K562 (cell line): ENCODE results near the gene PACSIN3. TPM values are rescaled to one million over a fixed set of nuclear protein-coding genes. Genes with fewer than 3 reads are reported as not detected.

Experiments
- ARID2 ChIP-seq: fragments of 450-650 bp; IDR thresholded peaks from 2 replicates; pipeline ENCODE4 v1.6.1; 2017; ENCODE audit warnings: antibody characterized with exemption, mild to moderate bottlenecking
- ATF2 ChIP-seq: sonication (generic); formaldehyde crosslinking; IDR thresholded peaks from 2 replicates; pipeline ENCODE4 v1.8.1; 2022; ENCODE audit warnings: missing genetic modification reagents
- CC2D1A ChIP-seq: fragments of 450-650 bp; IDR thresholded peaks from 2 replicates; pipeline ENCODE4 v1.6.1; 2017; ENCODE audit warnings: mild to moderate bottlenecking
- FIP1L1 ChIP-seq: fragments of 200-400 bp; formaldehyde crosslinking; IDR thresholded peaks from 2 replicates; pipeline ENCODE4 v1.6.1; 2018; ENCODE audit warnings: mild to moderate bottlenecking, low read depth, low read length; ENCODE audit not compliant: poor library complexity, severe bottlenecking
- MAFK ChIP-seq: IDR thresholded peaks from 2 replicates; pipeline ENCODE4 v1.6.1; 2011; ENCODE audit warnings: low read length, improper control_type of control experiment
- MXI1 ChIP-seq: IDR thresholded peaks from 2 replicates; pipeline ENCODE4 v1.6.1; 2011; ENCODE audit warnings: low read depth, mild to moderate bottlenecking, improper control_type of control experiment, low read length
- RAD21 ChIP-seq, 2 experiments: fragments of 250-450 bp in 1 of 2; fragments of 450-650 bp in 1 of 2; sonication (Bioruptor Pico) in 1 of 2; formaldehyde crosslinking in 1 of 2; IDR thresholded peaks in 1 of 2; conservative IDR thresholded peaks in 1 of 2; 2 replicates each; pipeline versions ENCODE4 v1.4.0 to v1.8.0; 2020 to 2022; ENCODE audit warnings: mild to moderate bottlenecking in 2 of 2, moderate library complexity in 1 of 2
- REST ChIP-seq, 2 experiments: fragments of 450-650 bp; formaldehyde crosslinking in 1 of 2; IDR thresholded peaks; 2 replicates each; pipeline versions ENCODE4 v1.4.0 to v1.6.1; 2014 to 2020; ENCODE audit warnings: mild to moderate bottlenecking in 2 of 2, borderline replicate concordance in 1 of 2, low read depth in 1 of 2
- SMAD2 ChIP-seq: fragments of 150-350 bp; IDR thresholded peaks from 2 replicates; pipeline ENCODE4 v1.6.1; 2014; ENCODE audit warnings: low read depth, mild to moderate bottlenecking, low read length
- SOX6 ChIP-seq: fragments of 450-650 bp; IDR thresholded peaks from 2 replicates; pipeline ENCODE4 v1.6.1; 2014; ENCODE audit warnings: mild to moderate bottlenecking
- STAG1 ChIP-seq: sonication (generic); formaldehyde crosslinking; IDR thresholded peaks from 2 replicates; pipeline ENCODE4 v1.5.0; 2020; ENCODE audit warnings: missing genetic modification reagents, borderline replicate concordance
- TFAP4 ChIP-seq: sonication (generic); formaldehyde crosslinking; IDR thresholded peaks from 2 replicates; pipeline ENCODE4 v1.8.0; 2022; ENCODE audit warnings: missing genetic modification reagents, mild to moderate bottlenecking, moderate library complexity, borderline replicate concordance
- XRCC5 ChIP-seq: fragments of 200-400 bp; formaldehyde crosslinking; IDR thresholded peaks from 2 replicates; pipeline ENCODE4 v1.6.1; 2017; ENCODE audit warnings: low read depth, mild to moderate bottlenecking, low read length
- ZNF24 ChIP-seq: fragments of 450-650 bp; IDR thresholded peaks from 2 replicates; pipeline ENCODE4 v1.6.1; 2016
- ZNF384 ChIP-seq: IDR thresholded peaks from 2 replicates; pipeline ENCODE4 v1.6.1; 2012; ENCODE audit warnings: low read depth, low read length, improper control_type of control experiment
- polyA plus RNA-seq, 8 experiments: library from polyadenylated mRNA; depleted of rRNA in 4 of 8; stranded (reverse) in 5 of 8; unstranded in 3 of 8; fragments of >200 nt; fragmentation: Nextera tagmentation in 2 of 8; fragmentation: Illumina TruSeq in 1 of 8; extraction: Ambion mirVana in 2 of 8; extraction: Trizol in 1 of 8; gene quantifications; 2 replicates each; pipeline versions ENCODE4 v1.2.1 to v1.2.3, GENCODE V29; 2011 to 2014; ENCODE audit warnings: inconsistent platforms in 1 of 8, missing spikeins in 1 of 8
- total RNA-seq, 7 experiments: library from RNA; depleted of rRNA in 6 of 7; stranded (reverse); fragments of >200 nt in 6 of 7; fragmentation: Illumina TruSeq in 2 of 7; extraction: Trizol in 2 of 7; gene quantifications; 2 replicates each; pipeline versions ENCODE4 v1.2.1 to v1.2.3, GENCODE V29; 2011 to 2021; ENCODE audit warnings: low replicate concordance in 1 of 7

PACSIN3 gene
- total and polyA plus RNA-seq, 9 of the 15 experiments (the other 6 are each of a cell fraction or from before 2014, with no cell fraction given): 0.13 to 18.1 (median 7.1) TPM

GRCh38 chr11:47152953-47153950 lies 33.0 kb downstream of the PACSIN3 start (continued):
- TF ChIP-seq SMAD2: no peak
- TF ChIP-seq CC2D1A: peak; percentile 79
- peak; percentile 69 for TF ChIP-seq ARID2
- peak; percentile 83; the same call in 1 of the 2 replicates for TF ChIP-seq XRCC5
- peak; percentile 67; the same call in 1 of the 2 replicates for TF ChIP-seq TFAP4 (CRISPR knock-in tag)
- TF ChIP-seq ATF2 (CRISPR knock-in tag): no peak
- peak; percentile 41; the same call in 1 of the 2 replicates for TF ChIP-seq ZNF24
- TF ChIP-seq REST (IDR thresholded peaks at IDR 0.05; ENCODE audit: borderline replicate concordance): peak; percentile 90
- TF ChIP-seq REST (CRISPR knock-in tag; IDR thresholded peaks at IDR 0.05; ENCODE audit: low read depth): no peak
- 0 out of 2 replicates have a peak, but pooled peaks have one; percentile 11 for TF ChIP-seq SOX6
- peak; percentile 91 to 98 for TF ChIP-seq RAD21 (CRISPR knock-in tag; conservative IDR thresholded peaks at IDR 0.05 in 1 of 2, IDR thresholded peaks at IDR 0.05 in 1 of 2)
- TF ChIP-seq ZNF384: 0 out of 2 replicates have a peak, but pooled peaks have one; percentile 13
- TF ChIP-seq STAG1 (CRISPR knock-in tag): peak; percentile 85
- TF ChIP-seq MAFK: no peak
- TF ChIP-seq MXI1: 0 out of 2 replicates have a peak, but pooled peaks have one; percentile 31
- no peak for TF ChIP-seq FIP1L1
